ENCODE measurements around the gene ZNF716.
"Not testable (repeated sequence)": the region's sequence is repeated elsewhere in the genome, so short reads cannot be mapped to it uniquely, and the experiment has no call there.

DNA sequence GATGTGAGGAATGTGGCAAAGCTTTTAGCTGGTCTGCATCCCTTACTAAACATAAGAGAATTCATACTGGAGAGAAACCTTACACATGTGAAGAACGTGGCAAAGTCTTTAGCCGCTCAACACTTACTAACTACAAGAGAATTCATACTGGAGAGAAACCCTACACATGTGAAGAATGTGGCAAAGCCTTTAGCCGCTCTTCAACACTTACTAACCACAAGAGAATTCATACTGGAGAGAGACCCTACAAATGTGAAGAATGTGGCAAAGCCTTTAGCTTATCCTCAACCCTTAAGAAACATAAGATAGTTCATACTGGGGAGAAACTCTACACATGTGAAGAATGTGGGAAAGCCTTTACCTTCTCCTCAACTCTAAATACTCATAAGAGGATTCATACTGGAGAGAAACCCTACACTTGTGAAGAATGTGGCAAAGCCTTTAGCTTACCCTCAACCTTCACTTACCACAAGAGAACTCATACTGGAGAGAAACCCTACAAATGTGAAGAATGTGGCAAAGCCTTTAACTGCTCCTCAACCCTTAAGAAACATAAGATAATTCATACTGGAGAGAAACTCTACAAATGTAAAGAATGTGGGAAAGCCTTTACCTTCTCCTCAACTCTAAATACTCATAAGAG, 19.3 kb downstream of the ZNF716 start:
- TF ChIP-seq, protein P1, sequence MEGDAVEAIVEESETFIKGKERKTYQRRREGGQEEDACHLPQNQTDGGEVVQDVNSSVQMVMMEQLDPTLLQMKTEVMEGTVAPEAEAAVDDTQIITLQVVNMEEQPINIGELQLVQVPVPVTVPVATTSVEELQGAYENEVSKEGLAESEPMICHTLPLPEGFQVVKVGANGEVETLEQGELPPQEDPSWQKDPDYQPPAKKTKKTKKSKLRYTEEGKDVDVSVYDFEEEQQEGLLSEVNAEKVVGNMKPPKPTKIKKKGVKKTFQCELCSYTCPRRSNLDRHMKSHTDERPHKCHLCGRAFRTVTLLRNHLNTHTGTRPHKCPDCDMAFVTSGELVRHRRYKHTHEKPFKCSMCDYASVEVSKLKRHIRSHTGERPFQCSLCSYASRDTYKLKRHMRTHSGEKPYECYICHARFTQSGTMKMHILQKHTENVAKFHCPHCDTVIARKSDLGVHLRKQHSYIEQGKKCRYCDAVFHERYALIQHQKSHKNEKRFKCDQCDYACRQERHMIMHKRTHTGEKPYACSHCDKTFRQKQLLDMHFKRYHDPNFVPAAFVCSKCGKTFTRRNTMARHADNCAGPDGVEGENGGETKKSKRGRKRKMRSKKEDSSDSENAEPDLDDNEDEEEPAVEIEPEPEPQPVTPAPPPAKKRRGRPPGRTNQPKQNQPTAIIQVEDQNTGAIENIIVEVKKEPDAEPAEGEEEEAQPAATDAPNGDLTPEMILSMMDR (IDR thresholded peaks at IDR 0.05 in 2 of 3, conservative IDR thresholded peaks at IDR 0.05 in 1 of 3; ENCODE audit: borderline replicate concordance in 1 of 3, insufficient read depth in 1 of 3, low read depth in 2 of 3, low read length in 2 of 3): not testable (repeated sequence)
- TF ChIP-seq, protein P2, sequence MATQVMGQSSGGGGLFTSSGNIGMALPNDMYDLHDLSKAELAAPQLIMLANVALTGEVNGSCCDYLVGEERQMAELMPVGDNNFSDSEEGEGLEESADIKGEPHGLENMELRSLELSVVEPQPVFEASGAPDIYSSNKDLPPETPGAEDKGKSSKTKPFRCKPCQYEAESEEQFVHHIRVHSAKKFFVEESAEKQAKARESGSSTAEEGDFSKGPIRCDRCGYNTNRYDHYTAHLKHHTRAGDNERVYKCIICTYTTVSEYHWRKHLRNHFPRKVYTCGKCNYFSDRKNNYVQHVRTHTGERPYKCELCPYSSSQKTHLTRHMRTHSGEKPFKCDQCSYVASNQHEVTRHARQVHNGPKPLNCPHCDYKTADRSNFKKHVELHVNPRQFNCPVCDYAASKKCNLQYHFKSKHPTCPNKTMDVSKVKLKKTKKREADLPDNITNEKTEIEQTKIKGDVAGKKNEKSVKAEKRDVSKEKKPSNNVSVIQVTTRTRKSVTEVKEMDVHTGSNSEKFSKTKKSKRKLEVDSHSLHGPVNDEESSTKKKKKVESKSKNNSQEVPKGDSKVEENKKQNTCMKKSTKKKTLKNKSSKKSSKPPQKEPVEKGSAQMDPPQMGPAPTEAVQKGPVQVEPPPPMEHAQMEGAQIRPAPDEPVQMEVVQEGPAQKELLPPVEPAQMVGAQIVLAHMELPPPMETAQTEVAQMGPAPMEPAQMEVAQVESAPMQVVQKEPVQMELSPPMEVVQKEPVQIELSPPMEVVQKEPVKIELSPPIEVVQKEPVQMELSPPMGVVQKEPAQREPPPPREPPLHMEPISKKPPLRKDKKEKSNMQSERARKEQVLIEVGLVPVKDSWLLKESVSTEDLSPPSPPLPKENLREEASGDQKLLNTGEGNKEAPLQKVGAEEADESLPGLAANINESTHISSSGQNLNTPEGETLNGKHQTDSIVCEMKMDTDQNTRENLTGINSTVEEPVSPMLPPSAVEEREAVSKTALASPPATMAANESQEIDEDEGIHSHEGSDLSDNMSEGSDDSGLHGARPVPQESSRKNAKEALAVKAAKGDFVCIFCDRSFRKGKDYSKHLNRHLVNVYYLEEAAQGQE (IDR thresholded peaks at IDR 0.05; ENCODE audit: low read depth): not testable (repeated sequence)
- TF ChIP-seq CEBPB (IDR thresholded peaks at IDR 0.05; ENCODE audit: low read depth); JUND (IDR thresholded peaks at IDR 0.05); POLR2AphosphoS5 (IDR thresholded peaks at IDR 0.05; ENCODE audit: low read depth, low read length); EZH2phosphoT487 (IDR thresholded peaks at IDR 0.05; ENCODE audit: borderline replicate concordance): not testable (repeated sequence)

All from HCT116 (cell line).